ENCODE data around the gene ZNF557. TPM values are rescaled to one million over a fixed set of nuclear protein-coding genes. Genes with fewer than 3 reads are reported as not detected.

ZNF557 gene
- total RNA-seq, 1 experiment from 2014 or later: 7.8 TPM

GRCh38 chr19:7068599-7068998, 904 bp upstream of the ZNF557 start:
- RAD21 ChIA-PET (ENCODE audit: low non-redundant PET in 1 of 2, low total read pairs in 2 of 2, uncharacterized antibody in 2 of 2, unreplicated experiment in 2 of 2): interaction anchor here in 1 of 2 experiments (0.8 kb wide), 1 partner anchor 55 kb away, joined by 3 read pairs; no protein-coding TSS in a partner anchor
- Histone ChIP-seq H3K4me1 (ENCODE audit: control insufficient read depth in 1 of 2, insufficient read depth in 2 of 2, low read length in 2 of 2) (peaks cover 8 to 11% of the 10 kb centered on the region in 2 experiments; a peak in 3 of 4 replicates), H3K36me3 (ENCODE audit: control insufficient read depth in 1 of 2, insufficient read depth in 2 of 2, low read length in 2 of 2) (peaks cover 16% of the 10 kb centered on the region in 2 experiments), H4K20me1 (ENCODE audit: insufficient read depth) (no peaks in the 10 kb centered on the region), H3K9me3 (ENCODE audit: control insufficient read depth in 1 of 2, insufficient read depth in 1 of 2, low read depth in 1 of 2, low read length in 2 of 2) (no peaks in the 10 kb centered on the region), H2AFZ (ENCODE audit: low read depth, low read length, poor library complexity, severe bottlenecking) (no peak overlapping the region), H3K4me3 (replicated peaks in 1 of 2; ENCODE audit: low read depth in 1 of 2, low read length in 2 of 2) (peak overlapping the region; percentile 15 to 96), H3K27me3 (ENCODE audit: insufficient read depth, low read length) (no peaks in the 10 kb centered on the region), H3K79me2 (ENCODE audit: insufficient read depth, low read length) (peaks cover 18% of the 10 kb centered on the region), H3K4me2 (ENCODE audit: low read length) (peak overlapping the region; percentile 92), H3K9me2 (ENCODE audit: insufficient read depth) (no peaks in the 10 kb centered on the region), H3K27ac (ENCODE audit: low read depth, low read length) (peak overlapping the region; percentile 40; the same call in 1 of the 2 replicates), H3K9ac (ENCODE audit: low read length) (no peak overlapping the region)
- POLR2A ChIA-PET: interaction anchor here (1.3 to 1.7 kb wide), 2 partner anchors 31 to 56 kb away, joined by 3 to 10 read pairs; no protein-coding TSS in a partner anchor
- intact Hi-C loops (cut with micrococcal nuclease): no loop called here
- ATAC-seq (no peak), DNase-seq (ENCODE audit: low read depth, low spot score) (no peak)
- BruUV-seq (replicated peaks): no TSS peak
- CTCF ChIA-PET: interaction anchor here (0.7 to 1.3 kb wide), 4 partner anchors 31 to 942 kb away, joined by 3 to 4 read pairs (median 3); no protein-coding TSS in a partner anchor
- TF ChIP-seq RAD21 (IDR thresholded peaks at IDR 0.05; ENCODE audit: low read depth): no peak
- TF ChIP-seq SIN3A (IDR thresholded peaks at IDR 0.05; ENCODE audit: low read depth): 0 out of 2 replicates have a peak, but pooled peaks have one; percentile 23
- TF ChIP-seq SP1 (IDR thresholded peaks at IDR 0.05; ENCODE audit: low read depth): 0 out of 2 replicates have a peak, but pooled peaks have one; percentile 10

- no TSS peak for BruUV-seq (replicated peaks)
- H3K9me2 ChIP-seq (ENCODE audit: insufficient read depth): no peaks in the 10 kb centered on the region
- TF ChIP-seq ZFX (IDR thresholded peaks at IDR 0.05) (no peak; the same call in 1 of the 2 replicates), EZH2phosphoT487 (IDR thresholded peaks at IDR 0.05; ENCODE audit: borderline replicate concordance) (no peak), EGR1 (IDR thresholded peaks at IDR 0.05; ENCODE audit: low read depth) (no peak), FOSL1 (IDR thresholded peaks at IDR 0.05; ENCODE audit: low read depth) (no peak)
- H3K27ac ChIP-seq (ENCODE audit: low read depth, low read length): peak overlapping the region; percentile 75
- DNase-seq (ENCODE audit: low read depth, low spot score) (no peak), ATAC-seq (no peak; the same call in 1 of the 2 replicates)
- H4K20me1 ChIP-seq (ENCODE audit: insufficient read depth): no peaks in the 10 kb centered on the region
- peak overlapping the region; percentile 99 for H2AFZ ChIP-seq (ENCODE audit: low read depth, low read length, poor library complexity, severe bottlenecking)
- H3K4me2 ChIP-seq (ENCODE audit: low read length): peak overlapping the region; percentile 92
- no peaks in the 10 kb centered on the region for H3K27me3 ChIP-seq (ENCODE audit: insufficient read depth, low read length)
- ChIA-PET CTCF (interaction anchor here (0.8 to 1.3 kb wide), 2 partner anchors 57 to 944 kb away, joined by 3 read pairs; no protein-coding TSS in a partner anchor), POLR2A (interaction anchor here (0.9 to 1.7 kb wide), 3 partner anchors 8 to 57 kb away, joined by 3 to 10 read pairs (median 3); no protein-coding TSS in a partner anchor), RAD21 (ENCODE audit: low non-redundant PET in 1 of 2, low total read pairs in 2 of 2, uncharacterized antibody in 2 of 2, unreplicated experiment in 2 of 2) (interaction anchor here in 1 of 2 experiments (0.6 kb wide), 2 partner anchors 271 to 1261 kb away, joined by 5 to 6 read pairs; no protein-coding TSS in a partner anchor)
- H3K9me3 ChIP-seq (ENCODE audit: control insufficient read depth in 1 of 2, insufficient read depth in 1 of 2, low read depth in 1 of 2, low read length in 2 of 2): no peaks in the 10 kb centered on the region
- peak overlapping the region; percentile 74 for H3K9ac ChIP-seq (ENCODE audit: low read length)
- H3K79me2 ChIP-seq (ENCODE audit: insufficient read depth, low read length): peaks cover 18% of the 10 kb centered on the region
- H3K4me3 ChIP-seq (replicated peaks in 1 of 2; ENCODE audit: low read depth in 1 of 2, low read length in 2 of 2): peak overlapping the region; percentile 79 to 96
- peaks cover 17 to 24% of the 10 kb centered on the region in 2 experiments for H3K36me3 ChIP-seq (ENCODE audit: control insufficient read depth in 1 of 2, insufficient read depth in 2 of 2, low read length in 2 of 2)
- peaks cover 8 to 11% of the 10 kb centered on the region in 2 experiments; a peak in 3 of 4 replicates for H3K4me1 ChIP-seq (ENCODE audit: control insufficient read depth in 1 of 2, insufficient read depth in 2 of 2, low read length in 2 of 2)
- intact Hi-C loops (cut with micrococcal nuclease): loop anchor here (1.0 kb wide), 1 partner anchor 28 kb away; no protein-coding TSS in a partner anchor
These were observed 362 bp downstream of the ZNF557 start for GRCh38 chr19:7069904-7070226.
